HG03060 (cell line): ENCODE data around the gene GALNT12.

Experiments
- ATAC-seq: cut with Tn5 transposase; IDR thresholded peaks from one replicate; pipeline ENCODE4 v1.9.1; 2021; ENCODE audit warnings: low read depth, moderate number of reproducible peaks; ENCODE audit not compliant: unreplicated experiment

GALNT12 gene

DNA sequence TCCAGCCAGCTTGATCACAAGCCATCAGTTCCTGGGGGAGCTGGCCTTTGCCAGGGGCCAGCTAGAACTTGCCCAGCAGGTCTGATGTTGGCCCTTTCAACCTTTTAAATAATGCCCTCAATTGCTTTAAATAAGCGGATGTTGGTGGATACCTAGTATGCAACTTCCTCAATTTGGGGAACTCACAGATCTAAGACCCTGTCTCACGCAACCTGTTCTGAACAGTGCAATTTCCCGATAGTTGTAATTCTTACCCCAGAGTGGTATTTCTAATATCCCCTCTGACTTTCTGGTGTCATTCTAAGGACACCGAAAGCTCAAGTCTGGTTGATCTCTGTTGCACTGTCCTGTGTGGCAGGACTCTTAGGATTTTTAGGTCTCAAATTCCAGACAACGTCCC is 23.1 kb downstream of the GALNT12 start:
- no peak for ATAC-seq

DNA sequence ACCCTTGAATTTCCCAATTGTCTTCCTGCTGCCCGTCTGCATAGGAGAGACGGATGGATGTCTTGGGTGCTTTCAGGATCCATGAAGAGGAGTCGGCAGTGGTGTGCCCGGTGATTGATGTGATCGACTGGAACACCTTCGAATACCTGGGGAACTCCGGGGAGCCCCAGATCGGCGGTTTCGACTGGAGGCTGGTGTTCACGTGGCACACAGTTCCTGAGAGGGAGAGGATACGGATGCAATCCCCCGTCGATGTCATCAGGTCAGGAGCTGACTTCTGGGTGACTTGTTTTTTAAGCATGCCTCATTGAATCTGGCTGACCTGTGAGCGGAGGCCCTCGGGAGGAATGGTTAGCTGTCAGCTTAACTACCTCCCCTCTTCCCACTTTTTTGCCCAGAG is 24.2 kb downstream of the GALNT12 start:
- ATAC-seq: no peak

DNA sequence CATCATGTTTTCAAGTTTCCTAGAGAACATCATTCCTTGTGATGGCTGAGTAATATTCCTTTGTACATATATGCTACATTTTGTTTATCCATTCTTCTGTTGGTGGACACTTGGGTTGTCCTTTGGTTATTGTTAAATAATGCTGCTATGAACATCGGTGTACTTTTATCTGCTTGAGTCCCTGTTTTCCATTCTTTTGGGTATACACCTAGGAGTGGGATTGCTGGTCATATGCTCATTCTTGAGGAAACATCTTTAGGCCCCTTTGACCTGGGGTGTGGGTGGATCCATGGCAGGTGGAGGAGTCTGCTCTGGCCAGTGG is 25.3 kb downstream of the GALNT12 start:
- no peak for ATAC-seq

DNA sequence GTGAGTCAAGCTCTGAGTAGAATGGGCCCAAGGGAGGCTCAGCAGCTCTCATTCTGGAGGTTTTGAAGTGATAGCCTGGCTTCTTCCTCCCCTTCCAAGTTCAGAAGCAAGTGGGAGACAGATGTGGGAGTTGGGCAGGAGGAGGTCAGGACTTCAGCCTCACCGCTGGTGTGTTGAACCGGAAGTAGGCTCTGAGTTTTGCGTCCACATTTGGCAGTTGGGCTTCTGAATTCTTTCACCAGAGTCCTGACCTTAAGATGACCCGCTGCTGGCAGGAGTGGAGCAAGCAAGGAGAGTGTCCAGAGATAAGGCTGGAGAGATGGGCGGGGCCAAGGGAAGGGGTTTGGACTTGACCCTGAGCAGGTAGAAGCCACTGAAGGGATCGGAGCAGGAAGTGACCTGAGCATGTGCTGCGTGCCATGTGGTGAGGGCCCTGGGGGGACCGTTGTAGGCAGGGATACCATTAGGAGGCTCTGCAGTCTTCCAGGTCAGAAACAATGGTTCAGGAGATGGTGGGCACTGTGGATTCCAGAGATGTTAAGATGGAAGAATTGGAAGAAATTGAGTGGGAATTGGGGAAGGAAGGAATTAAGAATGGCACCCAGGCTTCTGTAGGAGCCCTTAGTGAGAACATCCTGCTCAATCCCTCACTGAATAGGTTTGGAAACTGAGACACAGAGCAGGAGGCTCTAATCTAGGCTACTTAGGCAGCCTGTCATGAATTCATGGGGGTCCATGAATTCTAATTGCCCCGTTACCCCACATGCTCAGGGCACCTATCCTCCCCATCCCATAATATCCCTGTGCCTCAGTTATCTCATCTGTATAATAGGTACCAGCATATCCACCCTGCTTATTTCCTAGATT is 25.9 kb downstream of the GALNT12 start:
- ATAC-seq: no peak

DNA sequence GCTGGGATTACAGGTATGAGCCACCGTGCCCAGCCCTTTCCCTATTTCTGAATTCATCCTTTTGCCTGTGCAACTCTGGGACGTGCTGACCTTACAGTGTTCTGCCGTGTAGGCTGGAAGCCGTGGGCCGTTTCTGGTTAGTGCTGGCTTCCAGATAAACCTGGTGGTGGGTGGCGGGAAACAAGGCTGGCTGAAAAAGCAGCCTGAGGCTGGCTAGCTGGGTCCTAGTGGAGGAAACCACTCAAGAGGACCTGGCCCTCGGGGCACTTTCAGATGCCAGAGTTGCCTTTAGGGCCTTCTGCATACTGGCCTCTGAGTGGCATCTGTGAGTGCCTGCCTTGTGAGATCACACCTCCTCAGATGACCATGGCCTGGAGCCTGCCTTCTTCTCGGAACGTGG is 26.9 kb downstream of the GALNT12 start:
- no peak for ATAC-seq

DNA sequence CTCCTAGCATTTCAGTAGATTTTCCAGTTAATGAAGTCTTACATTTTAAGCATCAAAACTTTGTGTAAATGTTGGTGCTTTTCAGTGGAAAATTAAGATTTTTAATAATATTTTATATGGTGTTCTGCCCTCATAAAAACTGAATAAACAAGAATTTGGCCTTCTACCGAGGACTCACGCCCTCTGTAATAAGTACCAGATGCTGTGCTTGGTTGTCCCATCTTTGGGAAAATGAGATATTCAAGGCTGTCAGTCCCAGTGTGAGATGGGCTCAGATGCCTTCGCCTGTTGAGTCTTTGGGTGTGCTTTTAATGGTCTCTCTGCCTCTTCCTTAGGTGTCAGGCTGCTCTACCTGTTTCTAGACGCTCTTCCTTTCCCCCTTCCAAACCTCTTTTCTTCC is 28.7 kb downstream of the GALNT12 start:
- ATAC-seq: no peak

DNA sequence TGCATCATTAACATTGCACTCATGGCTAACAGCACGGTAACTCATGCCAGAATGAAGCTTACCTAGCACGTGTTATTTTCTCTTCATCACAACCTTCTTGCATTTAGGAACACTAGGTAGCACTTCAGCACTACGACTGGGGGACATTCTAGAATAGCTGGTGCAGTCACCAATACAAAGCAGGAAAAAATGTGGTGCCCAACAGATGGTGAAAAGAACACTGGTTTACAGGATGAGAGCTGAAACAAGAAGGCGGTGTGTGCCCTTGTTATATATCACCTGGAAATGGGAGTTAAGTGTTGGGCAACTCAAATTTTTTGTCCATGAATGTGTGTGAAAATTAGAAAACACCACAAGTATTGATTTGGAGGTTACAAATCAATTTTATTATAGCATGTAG is 30.0 kb downstream of the GALNT12 start:
- no peak for ATAC-seq

DNA sequence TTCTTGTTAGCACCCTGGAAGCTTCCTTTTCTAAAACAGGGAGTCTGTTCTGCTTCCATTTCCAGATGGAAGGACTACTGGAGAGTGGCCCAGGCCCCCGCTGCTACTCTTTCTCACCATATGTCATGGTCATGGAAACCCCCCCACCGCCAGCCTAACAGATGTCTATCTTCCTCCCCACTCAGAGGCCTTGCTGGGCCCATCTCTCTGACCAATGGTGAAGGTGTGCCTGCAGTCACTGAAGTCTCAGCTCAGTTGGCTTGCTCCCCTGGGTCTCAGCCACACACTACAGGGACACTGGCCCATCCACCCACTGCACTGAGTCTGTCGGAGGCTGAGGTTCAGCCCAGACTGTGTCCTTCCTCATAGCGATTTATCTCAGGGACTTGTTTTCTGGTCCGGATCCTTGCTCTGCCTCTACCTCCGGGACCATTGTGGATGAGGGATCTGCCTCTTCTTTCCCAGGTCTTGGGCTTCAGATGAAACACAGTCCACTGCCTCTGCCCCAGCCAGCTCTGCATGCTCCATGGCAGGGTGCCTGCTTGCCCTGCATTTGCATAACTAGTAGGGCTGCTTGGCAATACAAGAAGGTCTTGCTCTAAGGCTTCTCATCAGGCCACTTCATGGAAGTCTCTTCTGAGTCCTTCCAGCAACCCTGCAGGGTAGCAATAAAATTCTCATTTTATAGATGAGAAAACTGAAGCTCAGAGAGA is 30.8 kb downstream of the GALNT12 start:
- no peak for ATAC-seq

DNA sequence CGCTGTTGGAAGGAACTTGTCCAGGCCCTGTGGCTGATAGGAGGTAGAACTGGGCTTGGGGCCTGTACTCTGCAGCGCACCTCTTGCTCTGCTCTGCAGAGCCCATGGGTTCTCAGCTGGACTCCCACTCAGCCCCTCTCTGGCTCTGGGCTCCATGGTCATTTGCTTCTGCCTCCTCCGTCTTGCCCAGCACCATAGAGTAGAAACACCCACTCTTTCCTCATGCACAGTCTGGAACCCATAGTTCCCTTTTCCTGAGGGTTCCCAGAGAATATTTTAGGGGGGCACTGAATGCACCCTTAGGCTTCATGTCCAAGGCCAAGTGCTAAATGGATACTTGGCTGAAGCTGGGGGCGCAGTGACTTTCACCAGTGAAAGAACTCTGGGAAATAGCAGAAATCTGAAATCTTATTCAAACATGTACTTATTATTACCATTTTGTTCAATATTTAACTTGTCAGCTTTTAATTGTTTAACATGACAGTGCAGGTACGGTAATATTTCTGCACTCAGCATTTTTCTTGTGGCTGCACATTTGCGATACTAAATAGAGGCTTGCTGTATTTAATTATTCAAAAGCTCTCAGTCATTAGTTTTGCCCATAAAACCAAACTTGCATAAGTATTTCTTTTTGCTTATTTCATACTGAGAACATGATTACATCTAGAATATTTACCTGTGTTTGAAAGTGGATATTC is 31.5 kb downstream of the GALNT12 start:
- ATAC-seq: no peak

DNA sequence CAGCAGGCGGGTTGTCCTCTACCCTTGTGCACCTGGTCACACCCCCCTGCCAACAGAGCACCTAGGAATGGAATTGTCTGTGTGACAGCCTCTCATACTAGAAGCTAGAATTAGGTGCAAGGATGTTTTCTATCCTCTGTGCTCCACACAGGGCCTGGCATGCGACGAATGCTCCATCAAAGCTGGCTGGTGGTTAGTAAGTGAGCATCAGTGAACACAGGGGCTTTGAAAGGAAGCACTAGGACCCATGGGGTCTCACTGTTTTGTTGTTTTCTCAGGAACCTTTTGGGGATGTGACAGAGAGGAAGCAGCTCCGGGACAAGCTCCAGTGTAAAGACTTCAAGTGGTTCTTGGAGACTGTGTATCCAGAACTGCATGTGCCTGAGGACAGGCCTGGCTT is 32.3 kb downstream of the GALNT12 start:
- ATAC-seq: no peak

DNA sequence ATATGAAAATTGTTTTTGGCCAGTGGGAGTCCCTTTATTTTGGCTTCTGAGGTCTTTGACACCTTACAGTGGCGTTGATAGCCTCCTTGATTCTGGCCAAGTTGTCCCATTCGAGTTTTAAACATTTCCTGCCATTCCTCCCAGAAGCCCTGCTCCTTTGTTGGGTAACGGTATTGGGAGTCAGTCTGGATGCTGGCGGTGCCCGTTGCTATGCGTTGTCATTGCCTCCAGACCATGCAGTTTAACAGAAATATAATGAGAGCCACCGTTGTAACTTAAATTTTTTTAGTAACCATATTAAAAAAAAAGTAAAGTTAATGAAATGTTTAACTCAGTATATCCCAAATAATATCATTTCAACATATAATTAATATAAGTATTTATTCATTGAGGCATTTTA is 35.0 kb downstream of the GALNT12 start:
- no peak for ATAC-seq

DNA sequence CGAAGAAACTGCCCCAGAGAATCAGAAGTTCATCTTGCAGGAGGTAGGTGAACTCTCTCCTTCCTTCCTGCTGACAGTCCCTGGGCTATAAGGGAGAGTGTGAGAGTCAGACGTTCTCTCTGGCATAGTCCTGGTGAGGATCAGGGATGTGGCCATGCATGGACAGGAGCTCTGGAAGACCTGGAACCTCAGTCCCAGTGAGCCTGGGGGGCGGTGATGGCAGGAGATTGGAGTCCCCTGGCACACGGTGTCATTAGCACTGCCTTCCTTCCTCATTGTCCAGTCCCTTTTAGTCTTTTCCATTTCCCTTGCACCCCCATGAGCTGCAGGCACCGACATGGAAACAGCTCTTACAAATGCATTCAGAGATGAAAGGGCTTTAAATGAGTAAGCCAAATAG is 38.6 kb downstream of the GALNT12 start:
- ATAC-seq: no peak

DNA sequence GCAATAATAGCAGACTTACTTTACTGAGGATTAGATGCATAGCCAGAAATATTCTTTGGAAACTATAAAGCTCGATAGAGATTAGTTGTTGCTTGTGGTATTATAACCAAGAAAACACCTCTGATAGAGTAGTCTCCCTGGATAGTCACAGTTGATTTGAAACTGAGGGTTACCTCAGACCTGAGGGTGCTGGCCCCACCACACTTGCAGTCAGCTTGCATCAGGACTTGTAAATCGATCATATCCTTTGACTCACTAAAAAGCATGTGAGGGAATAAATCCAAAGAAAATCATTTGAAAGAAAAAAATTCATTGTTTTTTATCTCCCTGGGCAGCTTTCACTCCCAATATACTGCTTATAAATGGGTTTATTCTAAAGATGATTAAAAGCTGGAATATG is 39.4 kb downstream of the GALNT12 start:
- ATAC-seq: no peak

DNA sequence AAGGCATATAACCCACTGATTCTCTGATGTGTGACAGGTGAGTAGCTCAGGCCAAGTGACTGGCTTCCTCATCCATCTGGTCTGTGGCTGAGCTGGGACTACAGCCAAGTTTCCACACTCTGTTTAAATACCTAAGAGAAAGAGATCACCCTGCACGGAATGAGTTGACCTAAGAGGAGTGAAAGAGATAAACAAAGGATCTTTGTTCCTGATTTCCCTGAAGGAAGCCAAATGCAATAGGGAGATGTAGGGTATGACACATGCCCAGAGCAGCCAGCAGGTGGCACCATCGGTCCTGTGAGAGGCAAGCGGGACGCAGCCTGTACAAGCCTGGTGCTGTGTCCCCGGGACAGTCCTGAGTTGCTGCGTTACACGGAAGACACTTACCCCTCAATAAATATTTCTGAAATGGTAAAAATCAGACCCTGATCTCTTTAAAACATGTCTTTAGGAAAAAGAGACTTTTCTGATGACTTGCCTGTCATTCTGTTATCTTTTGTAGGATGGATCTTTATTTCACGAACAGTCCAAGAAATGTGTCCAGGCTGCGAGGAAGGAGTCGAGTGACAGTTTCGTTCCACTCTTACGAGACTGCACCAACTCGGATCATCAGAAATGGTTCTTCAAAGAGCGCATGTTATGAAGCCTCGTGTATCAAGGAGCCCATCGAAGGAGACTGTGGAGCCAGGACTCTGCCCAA is 41.1 kb downstream of the GALNT12 start:
- no peak for ATAC-seq

DNA sequence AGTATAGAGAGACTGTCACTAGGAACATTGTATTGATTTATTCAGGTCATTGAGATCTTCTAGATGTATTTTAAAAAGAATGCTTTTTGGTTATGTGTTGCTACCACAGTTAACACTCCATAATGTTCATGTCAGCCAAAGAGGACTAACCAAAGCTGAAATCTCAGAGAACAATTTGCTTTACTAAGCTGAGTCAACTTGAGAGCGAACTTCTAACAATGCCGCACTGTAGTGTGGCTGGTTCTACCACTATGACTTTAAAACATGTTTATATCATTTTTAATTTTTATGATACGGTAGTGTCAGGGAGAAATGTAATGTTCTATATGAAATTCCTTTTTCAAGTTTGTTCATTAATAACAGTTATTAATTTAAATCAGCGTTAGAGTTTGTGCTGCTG is 42.1 kb downstream of the GALNT12 start:
- ATAC-seq: no peak

DNA sequence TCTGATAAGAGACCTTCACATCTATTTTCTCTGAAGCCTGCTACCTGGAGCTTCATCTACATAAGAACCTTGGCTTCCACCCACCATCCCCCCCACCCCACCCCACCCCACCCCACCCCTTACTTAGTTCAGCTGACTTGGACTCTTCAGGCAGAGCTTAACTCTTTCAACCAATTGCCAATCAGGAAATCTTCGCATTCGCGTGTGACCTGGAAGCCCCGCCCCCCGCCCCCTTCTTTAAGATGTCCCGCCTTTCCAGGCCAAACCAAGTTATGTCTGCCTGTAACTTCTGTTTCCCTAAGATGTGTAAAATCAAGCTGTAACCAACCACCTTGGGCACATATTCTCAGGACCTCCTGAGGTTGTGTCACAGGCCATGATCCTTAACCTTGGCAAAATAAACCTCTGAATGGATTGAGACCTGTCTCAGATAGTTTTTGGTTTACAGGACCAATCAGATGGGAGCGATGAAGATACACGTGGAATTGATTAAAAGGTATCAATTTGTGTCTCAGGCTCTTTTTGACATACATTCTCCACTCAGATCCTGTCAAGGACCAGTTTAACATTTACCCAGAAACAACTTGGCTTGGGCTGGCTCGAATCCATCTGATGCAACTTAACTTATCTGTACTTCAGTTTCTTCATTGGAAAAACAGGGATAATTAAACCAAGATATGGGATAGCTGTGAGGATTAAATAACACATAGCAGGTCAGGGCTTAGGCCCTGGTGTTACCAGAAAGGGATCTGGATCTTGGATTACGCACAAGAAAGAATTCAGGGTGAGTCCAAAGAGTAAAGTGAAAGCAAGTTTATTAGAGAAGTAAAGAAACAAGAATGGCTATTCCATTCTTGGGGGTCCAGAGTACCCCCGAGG is 43.6 kb downstream of the GALNT12 start:
- ATAC-seq: no peak

DNA sequence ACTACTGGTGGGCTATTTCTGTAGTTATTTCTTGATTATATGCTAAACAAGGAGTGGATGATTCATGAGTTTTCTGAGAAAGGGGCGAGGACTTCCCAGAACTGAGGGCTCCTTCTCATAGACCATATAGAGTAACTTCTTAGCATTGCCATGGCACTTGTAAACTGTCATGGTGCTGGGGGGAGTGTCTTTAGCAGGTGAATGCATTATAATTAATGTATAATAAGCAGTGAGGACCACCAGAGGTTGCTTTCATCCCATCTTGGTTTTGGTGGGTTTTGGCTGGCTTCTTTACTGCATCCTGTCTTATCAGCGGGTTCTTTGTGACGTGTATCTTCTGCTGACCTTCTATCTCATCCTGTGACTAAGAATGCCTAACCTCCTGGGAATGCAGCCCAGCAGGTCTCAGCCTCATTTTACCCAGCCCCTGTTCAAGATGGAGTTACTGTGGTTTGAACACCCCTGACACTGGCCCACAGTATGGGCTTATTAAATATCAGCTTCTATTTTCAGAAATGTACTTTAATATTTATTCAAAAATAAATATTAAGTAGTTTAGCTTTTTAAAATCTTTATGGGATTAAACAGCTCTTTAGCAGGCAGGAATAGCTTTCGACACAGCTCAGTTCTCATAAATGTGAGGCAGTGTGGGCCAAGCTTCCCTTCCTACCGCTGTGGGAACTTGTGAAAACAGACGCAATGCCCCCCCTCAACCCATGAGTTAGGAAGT is 44.4 kb downstream of the GALNT12 start:
- no peak for ATAC-seq

DNA sequence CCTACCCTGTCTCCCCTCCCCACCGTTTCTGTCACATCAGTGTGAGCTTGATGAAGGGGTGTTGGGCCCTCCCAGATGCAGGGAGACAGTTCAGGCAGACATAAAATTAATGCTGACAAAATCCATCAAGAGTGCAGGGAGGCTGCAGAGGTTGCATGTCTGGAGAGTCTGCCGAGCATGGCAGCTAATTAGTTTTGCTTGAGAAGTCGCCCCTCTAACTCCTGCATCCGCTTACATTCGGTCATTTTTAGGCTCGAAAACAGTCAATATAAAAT is 44.9 kb downstream of the GALNT12 start:
- ATAC-seq: no peak

DNA sequence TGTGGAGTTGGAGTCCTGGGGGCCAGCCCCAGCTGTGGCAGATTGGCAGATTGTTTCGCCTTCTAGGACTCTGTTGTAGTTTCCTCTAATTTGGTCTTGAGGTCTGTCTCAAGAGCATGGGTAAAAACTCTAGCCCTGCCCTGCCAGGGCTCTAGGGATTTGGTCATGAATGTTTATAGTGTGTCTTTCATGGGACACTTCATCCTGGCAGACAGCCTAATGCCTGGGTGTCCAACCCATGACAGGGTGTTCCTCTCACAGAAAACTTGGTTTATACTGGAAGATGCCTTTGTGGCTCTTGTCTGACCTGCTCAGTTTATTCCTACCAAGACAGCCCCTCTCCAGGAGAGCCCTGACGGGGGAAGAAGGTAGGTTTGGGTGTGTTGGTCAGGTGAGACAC is 45.5 kb downstream of the GALNT12 start:
- ATAC-seq: no peak

DNA sequence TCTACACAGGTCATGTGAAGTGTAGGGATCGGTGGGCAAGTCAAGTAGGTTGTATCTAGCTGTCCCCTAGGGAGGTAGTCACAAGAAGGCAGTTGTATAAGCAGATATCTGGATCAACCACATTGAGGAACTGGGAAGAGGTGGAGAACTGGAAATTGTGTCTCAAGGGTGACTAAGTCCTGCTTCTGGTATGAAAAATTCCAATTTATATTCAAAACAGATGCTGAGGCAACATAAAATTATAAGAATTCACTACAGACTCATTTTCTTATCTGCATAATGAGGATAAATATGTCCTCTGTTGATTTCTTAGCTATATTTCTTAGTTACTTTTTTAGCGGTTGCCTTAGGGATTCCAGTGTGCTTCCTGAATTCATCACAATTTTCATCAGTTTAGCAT is 46.8 kb downstream of the GALNT12 start:
- ATAC-seq: no peak
